Neutrophil (primary cell): Measurements from ENCODE around the gene GARNL3.

ENCODE experiments used
- H3K27ac ChIP-seq: fragments of 200-600 bp; sonication (generic); 2 replicates; pipeline ENCODE4 v1.5.1; 2016; ENCODE audit warnings: mild to moderate bottlenecking, moderate library complexity
- H3K27me3 ChIP-seq: fragments of 200-600 bp; sonication (generic); 2 replicates; pipeline ENCODE4 v1.6.0; 2016; ENCODE audit warnings: mild to moderate bottlenecking
- H3K36me3 ChIP-seq: fragments of 200-600 bp; sonication (generic); 2 replicates; pipeline ENCODE4 v1.5.1; 2017
- H3K4me1 ChIP-seq, 2 experiments: fragments of 200-600 bp in 1 of 2; sonication (generic) in 1 of 2; 1 replicate in 1 of 2; 2 replicates in 1 of 2; pipeline versions ENCODE4 v1.5.1 to v1.6.1; 2013 to 2016; ENCODE audit warnings: low read depth in 1 of 2, low read length in 1 of 2, mild to moderate bottlenecking in 1 of 2, moderate library complexity in 1 of 2; ENCODE audit not compliant: control insufficient read depth in 1 of 2, insufficient read depth in 1 of 2
- H3K4me3 ChIP-seq, 2 experiments: fragments of 200-600 bp in 1 of 2; sonication (generic) in 1 of 2; 1 replicate in 1 of 2; 2 replicates in 1 of 2; pipeline ENCODE4 v1.5.1; 2013 to 2016; ENCODE audit warnings: low read depth in 1 of 2, low read length in 1 of 2, mild to moderate bottlenecking in 1 of 2, moderate library complexity in 1 of 2
- H3K9me3 ChIP-seq: fragments of 200-600 bp; sonication (generic); 2 replicates; pipeline ENCODE4 v1.5.1; 2016
- CTCF ChIP-seq: fragments of 200-600 bp; sonication (generic); IDR thresholded peaks from 2 replicates; pipeline ENCODE4 v1.5.1; 2016; ENCODE audit warnings: antibody characterized with exemption

GARNL3 gene

DNA sequence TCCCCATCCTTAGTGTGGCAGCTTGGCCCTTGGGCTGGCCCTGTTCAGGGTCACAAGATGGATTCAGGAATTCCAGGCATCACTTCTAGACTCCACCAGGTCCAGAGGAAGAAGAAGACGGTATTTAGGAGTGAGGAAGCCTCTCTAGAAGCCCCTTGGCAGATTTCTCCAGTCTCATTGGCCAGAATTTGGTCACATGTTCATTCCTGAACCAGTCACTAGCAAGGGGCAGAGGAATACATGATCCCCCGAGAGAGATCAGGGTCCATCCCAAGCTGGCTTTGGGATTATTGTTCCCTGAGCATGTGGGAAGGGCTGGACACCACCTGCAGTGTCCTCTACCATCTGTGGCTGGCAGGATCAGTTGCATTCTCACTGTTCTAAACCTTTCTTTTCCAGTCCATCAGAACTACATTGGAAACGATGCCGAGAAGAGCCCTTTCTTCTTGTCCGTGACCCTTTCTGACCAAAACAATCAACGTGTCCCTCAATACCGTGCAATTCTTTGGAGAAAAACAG lies 48.5 kb downstream of the GARNL3 start:
- no peaks in the 10 kb centered on the region for H3K9me3 ChIP-seq
- no peak overlapping the region for H3K4me3 ChIP-seq

GRCh38 chr9:127314911-127315310 lies 50.3 kb downstream of the GARNL3 start:
- Histone ChIP-seq H3K27me3 (peaks cover 7% of the 10 kb centered on the region), H3K9me3 (no peaks in the 10 kb centered on the region)
- TF ChIP-seq CTCF: no peak

More for the DNA sequence above, 48.5 kb downstream of the GARNL3 start:
- Histone ChIP-seq H3K4me1 (no peaks in the 10 kb centered on the region), H3K27ac (no peak overlapping the region), H3K27me3 (no peaks in the 10 kb centered on the region), H3K36me3 (no peaks in the 10 kb centered on the region)
- TF ChIP-seq CTCF: no peak

GRCh38 chr9:127316586-127317323 lies 52.2 kb downstream of the GARNL3 start:
- H3K27ac ChIP-seq: no peak overlapping the region
- no peaks in the 10 kb centered on the region for H3K36me3 ChIP-seq
- peaks cover 7% of the 10 kb centered on the region for H3K27me3 ChIP-seq
- H3K4me3 ChIP-seq: no peak overlapping the region
- no peaks in the 10 kb centered on the region for H3K4me1 ChIP-seq
- H3K9me3 ChIP-seq: no peaks in the 10 kb centered on the region
- TF ChIP-seq CTCF: no peak

More at GRCh38 chr9:127314911-127315310, 50.3 kb downstream of the GARNL3 start:
- no peaks in the 10 kb centered on the region for H3K36me3 ChIP-seq
- H3K4me3 ChIP-seq: no peak overlapping the region
- no peak overlapping the region for H3K27ac ChIP-seq
- no peaks in the 10 kb centered on the region for H3K4me1 ChIP-seq

- H3K9me3 ChIP-seq: no peaks in the 10 kb centered on the region
- H3K27me3 ChIP-seq: peaks cover 7% of the 10 kb centered on the region
- TF ChIP-seq CTCF: no peak
- no peak overlapping the region for H3K27ac ChIP-seq
- no peaks in the 10 kb centered on the region for H3K4me1 ChIP-seq
- H3K4me3 ChIP-seq: no peak overlapping the region
- H3K36me3 ChIP-seq: no peaks in the 10 kb centered on the region
Observed at GRCh38 chr9:127318651-127319167, 54.1 kb downstream of the GARNL3 start.

DNA sequence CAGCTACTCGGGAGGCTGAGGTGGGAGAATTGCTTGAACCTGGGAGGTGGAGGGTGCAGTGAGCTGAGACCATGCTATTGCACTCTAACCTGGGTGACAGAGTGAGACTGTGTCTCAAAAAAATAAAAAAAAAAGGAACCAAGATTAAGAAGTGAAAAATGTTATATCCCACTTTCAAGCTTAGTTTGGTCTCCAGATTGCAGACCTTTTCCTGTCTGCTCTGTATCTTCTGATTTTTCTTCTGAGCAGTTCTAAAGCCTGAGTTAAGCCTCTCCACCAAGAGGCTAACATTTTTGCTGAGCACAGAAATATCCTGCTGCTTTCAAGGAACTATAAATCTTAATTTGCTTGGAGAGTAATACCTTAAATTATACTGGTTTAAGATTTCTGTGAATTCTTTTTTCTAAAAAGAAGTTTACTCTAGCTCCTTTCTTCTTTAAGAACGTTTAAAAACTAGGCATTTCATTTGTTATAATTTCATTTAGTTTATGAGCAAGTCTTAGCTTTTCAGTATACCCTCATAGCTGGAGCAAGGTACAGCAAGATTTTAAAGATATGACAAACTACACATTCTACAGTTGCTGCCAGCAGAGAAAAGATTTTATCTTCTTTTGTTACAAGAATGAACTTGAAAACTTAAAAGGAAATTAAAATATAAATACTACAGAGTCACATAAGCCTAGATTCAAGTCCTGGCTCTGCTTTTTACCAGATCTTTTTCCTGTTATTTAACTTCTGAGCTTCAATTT lies 55.0 kb downstream of the GARNL3 start:
- TF ChIP-seq CTCF: no peak
- Histone ChIP-seq H3K9me3 (no peaks in the 10 kb centered on the region), H3K36me3 (no peaks in the 10 kb centered on the region), H3K27me3 (peaks cover 7% of the 10 kb centered on the region), H3K4me1 (no peaks in the 10 kb centered on the region), H3K4me3 (no peak overlapping the region), H3K27ac (no peak overlapping the region)
